Hindlimb muscle (tissue), 1 donor: ENCODE measurements around the gene MREG. TPM values are rescaled to one million over a fixed set of nuclear protein-coding genes. Genes with fewer than 3 reads are reported as not detected.
A peak's percentile ranks its signal among the peaks of the same experiment; 100 is the strongest.

ENCODE experiments used
- DNase-seq: peaks from one replicate; pipeline ENCODE4 v3.0.0-alpha.2; 2013
- polyA plus RNA-seq: library from polyadenylated mRNA; unstranded; fragments of 120-200 nt; gene quantifications from one replicate; pipeline ENCODE4 v1.2.1, GENCODE V29; 2013; ENCODE audit not compliant: insufficient read length

Gene MREG, protein sequence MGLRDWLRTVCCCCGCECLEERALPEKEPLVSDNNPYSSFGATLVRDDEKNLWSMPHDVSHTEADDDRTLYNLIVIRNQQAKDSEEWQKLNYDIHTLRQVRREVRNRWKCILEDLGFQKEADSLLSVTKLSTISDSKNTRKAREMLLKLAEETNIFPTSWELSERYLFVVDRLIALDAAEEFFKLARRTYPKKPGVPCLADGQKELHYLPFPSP
- 2.2 TPM for polyA plus RNA-seq

GRCh38 chr2:216013080-216013909 lies at the start of gene MREG:
TSS of gene MREG (minus strand) at chr2:216013551. CDS start at chr2:216013327, 224 bp downstream.
- peak; percentile 72 for DNase-seq

- DNase-seq: no peak
These were observed 46.0 kb upstream of the MREG start for GRCh38 chr2:216059233-216059834.

DNA sequence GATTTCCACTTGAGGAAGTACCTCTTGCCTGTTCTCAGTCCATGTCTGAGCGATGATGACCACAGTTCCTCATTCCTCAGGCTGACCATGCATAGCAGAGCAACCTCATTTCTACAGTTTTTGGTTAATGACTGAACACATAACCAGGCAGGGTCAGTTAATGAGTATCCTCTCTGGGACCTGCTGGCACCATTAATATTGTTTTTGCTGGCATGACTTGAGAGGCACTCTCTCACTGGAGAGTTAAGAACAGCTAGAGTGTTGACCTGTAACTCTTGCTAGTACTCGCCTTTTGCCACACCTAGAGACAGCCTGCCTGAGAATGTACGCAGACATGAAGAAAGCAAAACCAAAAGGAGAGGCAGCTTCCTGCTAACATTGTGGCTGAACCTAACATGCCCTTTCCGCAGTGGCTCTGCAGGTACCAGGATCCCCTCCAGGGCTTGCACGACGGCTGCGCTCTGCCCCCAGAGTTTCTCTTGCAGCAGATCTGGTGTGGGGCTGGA lies 44.4 kb upstream of the MREG start:
- DNase-seq: no peak

DNA sequence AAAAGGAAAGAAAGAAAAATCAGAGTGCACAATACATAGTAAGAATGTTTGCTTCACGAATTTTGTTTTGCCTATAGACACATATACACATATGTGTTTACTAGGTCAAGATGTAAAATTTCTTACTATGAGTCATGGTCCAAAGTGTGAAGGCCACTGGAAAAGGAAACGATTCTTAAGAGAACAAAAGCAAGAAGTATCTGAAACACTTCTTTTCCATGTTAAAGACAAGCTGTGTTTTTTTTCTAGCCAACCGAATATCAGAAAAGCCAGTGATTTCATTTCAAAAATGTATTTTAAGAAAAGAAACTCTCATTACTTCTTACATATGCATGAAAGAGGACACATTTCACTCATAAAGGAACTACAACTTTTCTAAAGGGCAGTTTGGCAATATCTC lies 43.4 kb upstream of the MREG start:
- DNase-seq: no peak

- no peak for DNase-seq
These were observed 42.3 kb upstream of the MREG start for GRCh38 chr2:216055680-216056079.

GRCh38 chr2:216052420-216052819 lies 39.1 kb upstream of the MREG start:
- DNase-seq: no peak

GRCh38 chr2:216051350-216051749 lies 38.0 kb upstream of the MREG start:
- no peak for DNase-seq

DNA sequence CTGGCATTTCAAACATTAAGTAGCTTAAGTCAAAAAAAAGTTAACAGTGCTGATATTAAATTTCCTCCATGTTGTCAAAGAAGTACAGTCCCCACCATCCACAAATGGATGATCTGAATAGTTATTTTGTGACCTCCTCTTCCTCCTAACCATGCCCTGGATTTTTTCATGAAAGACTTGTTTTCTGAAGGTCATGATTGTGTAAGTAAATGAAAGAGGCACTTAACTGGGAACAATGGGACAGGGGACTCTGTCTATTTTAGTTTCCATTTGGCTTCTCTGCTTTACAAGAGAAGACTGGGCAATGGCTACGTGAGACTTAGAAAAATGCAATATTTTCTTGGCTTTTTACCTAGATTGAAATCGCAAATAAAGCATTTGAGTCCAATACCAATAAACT lies 36.1 kb upstream of the MREG start:
- no peak for DNase-seq

GRCh38 chr2:216047397-216047796 lies 34.0 kb upstream of the MREG start:
- no peak for DNase-seq

DNA sequence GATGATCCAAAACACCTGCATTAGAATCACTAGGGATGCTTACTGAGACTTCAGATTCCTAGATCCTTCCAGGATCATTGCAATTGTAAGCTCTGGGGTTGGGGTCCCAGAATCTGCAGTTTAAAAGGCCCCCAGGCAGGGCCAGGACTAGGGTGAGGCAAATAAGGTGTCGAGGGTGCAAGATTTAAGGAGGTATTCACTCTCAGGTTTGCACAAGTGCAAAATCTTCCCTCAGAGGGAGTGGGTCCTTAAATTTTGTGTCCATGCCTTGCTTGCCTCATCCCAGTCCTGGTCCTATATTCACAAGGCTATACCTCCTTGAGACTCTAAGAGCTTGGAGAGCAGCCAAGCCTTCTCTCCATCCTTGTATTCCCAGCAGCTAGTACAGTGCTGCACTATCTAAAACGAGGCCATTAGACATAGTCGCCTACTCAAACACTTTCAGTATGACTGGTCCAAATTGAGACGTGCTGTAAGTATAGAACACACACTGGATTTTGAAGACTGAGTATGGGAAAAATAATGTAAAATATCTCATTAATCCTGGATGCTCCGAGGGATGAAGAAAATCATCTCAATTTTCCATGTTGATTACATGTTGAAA lies 31.6 kb upstream of the MREG start:
- DNase-seq: no peak

DNA sequence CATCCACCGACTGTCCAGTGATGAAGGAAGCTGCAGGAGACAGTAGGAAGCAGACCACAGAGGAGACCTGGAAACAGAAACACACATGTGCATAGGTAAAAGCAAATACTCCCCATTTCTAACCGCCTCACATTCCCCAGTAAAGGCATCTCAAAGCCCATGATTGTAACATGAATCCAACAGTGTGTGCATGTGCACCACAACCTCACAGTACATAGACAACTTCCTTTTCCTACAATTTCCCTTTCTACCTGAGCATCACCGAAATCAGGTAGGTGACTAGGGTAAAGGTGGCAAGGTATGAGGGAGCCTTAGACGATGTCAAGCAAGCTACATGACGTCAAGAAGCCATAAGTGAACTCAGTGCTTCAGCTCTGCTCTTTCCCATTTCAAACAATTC lies 30.6 kb upstream of the MREG start:
- DNase-seq: no peak

DNA sequence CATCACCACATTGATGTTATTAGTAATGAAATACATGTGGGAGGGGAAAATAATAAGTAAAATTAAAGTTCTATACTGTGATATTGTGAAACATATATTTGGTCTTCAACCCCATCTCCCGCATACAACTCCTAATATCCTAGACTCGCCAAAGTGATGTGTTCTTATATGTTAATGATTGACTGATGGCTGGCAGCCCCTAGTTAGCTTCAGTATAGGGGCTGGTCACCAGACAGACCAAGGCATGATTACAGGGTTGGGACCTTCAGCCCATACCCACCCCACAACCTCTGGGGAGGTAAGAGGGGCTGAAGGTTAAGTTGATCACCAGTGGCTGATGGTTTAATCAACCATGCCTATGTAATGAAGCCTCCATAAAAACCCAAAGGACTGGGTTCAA lies 28.1 kb upstream of the MREG start:
- no peak for DNase-seq

DNA sequence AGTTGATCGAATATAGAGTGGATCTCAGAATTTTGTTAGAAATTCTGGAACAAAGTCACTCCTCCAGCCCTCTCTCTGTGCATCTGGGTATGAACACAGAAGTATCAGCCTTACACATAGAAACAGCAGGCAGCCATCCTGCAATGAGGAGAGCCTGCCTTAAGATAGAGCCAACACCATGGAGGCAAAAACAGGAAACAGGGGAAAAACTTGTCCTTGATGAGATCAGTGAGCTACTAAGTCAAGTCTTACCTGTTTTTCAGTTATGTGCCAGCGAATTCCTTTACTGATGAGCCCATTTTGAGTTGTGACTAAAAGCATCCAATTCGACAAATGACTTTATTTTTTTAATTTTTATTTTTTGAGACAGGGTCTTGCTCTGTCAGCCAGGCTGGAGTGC lies 26.6 kb upstream of the MREG start:
- DNase-seq: no peak

DNA sequence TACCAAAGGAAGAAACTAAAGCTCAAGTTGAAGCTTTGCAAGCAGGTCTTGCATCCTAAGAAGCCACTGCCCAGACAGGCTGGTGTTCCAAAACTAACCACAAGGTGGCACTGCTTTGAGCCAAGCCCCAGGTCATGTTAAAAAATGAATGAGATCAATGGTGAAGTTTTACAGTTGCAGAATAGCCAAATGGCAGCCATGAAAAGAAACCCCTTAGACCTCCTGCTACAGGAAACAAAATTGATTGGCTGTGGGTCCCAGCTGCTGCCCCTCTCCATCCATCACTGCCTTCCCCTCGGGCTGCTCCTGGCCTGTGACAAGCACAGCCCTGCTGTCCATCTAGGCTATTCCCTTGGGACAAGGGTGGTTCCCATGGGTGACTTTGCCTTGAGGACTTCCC lies 20.7 kb upstream of the MREG start:
- DNase-seq: peak; percentile 33

DNA sequence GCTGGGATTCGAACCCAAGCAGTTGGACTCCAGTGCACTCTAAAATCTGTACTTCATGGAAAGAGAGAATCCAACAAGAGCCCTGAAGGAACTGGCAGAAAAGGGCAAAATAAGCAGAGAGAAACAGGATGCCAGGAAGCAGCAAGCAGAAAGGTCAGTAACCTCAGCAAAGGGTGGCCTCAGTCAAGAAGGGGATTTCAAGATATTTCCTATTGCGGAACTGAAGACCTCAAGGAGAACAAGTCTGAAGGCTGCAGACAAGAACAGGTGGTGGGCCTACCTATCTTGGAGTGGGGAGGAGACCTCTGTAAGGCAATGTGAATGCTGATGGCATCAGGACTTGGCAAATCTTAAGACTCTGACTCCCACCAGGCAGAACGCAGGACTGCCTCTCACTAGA lies 20.1 kb upstream of the MREG start:
- DNase-seq: no peak

GRCh38 chr2:216031960-216032689 lies 18.8 kb upstream of the MREG start:
- no peak for DNase-seq

- DNase-seq: no peak
These were observed 16.9 kb upstream of the MREG start for GRCh38 chr2:216030216-216030615.

- no peak for DNase-seq
These were observed 16.2 kb upstream of the MREG start for GRCh38 chr2:216029416-216030129.

- no peak for DNase-seq
These were observed 11.5 kb upstream of the MREG start for GRCh38 chr2:216024779-216025336.

- DNase-seq: no peak
These were observed 9.8 kb upstream of the MREG start for GRCh38 chr2:216023055-216023648.
